Adrenal gland (tissue), 5 donors: ENCODE results near the gene UCP2.

Experiments used
- POLR2A ChIP-seq, 2 donors: fragments of 450-650 bp; IDR thresholded peaks; one replicate each; pipeline ENCODE4 v1.6.1; 2017; ENCODE audit warnings: antibody characterized with exemption in 2 of 2, mild to moderate bottlenecking in 2 of 2, moderate library complexity in 1 of 2
- TF ChIP-seq, protein P1 (sequence below), 6 experiments: fragments of 450-650 bp in 4 of 6; fragments of 200-600 bp in 2 of 6; sonication (generic) in 1 of 6; IDR thresholded peaks; 1 replicate in 5 of 6; 2 replicates in 1 of 6; pipeline versions ENCODE4 v1.5.1 to v1.8.0; 2016 to 2021; ENCODE audit warnings: antibody characterized with exemption in 6 of 6, mild to moderate bottlenecking in 2 of 6, moderate library complexity in 1 of 6
- donor health status: DM: no; HTN: no; CAD: no.

DNA sequence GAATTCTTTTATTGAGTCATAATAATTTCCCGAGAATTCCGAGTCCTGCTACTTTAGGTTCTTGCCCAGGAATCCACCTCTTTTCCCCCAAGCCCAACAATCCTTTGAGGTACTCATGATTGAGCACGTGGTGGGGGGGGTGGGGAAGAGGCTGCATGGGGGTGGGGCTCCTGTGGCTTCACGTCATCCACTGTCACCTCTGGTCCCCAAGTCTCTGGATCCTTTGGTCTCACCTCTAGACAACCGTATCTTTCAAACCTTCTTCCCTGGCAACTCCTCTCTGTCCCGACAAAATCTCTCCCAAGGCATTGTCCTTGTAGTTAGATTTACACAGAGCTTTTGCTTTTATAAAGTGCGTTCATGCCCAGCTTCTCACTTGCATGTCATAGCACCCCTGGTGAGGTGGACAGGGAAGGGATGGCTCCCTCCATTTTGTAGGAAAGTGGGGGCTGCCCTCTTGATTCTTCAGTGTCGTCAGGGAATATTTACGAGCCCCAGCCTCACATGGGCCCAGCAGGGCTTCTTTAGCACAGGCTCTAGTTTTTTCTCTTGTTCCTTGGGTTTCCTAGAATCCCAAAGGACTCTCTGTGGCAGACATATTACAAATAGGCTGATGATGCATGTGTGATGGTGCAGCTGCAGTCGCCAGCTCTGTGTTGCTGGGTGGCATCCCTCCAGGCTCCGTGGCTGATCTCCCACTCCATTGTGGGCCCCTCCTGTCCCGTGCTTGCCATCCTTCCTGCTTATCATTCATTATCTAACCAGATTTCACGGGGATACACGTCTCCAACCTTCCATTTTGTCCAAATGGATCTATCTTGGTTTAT is 17.9 kb upstream of the UCP2 start:
- TF ChIP-seq, protein P1, sequence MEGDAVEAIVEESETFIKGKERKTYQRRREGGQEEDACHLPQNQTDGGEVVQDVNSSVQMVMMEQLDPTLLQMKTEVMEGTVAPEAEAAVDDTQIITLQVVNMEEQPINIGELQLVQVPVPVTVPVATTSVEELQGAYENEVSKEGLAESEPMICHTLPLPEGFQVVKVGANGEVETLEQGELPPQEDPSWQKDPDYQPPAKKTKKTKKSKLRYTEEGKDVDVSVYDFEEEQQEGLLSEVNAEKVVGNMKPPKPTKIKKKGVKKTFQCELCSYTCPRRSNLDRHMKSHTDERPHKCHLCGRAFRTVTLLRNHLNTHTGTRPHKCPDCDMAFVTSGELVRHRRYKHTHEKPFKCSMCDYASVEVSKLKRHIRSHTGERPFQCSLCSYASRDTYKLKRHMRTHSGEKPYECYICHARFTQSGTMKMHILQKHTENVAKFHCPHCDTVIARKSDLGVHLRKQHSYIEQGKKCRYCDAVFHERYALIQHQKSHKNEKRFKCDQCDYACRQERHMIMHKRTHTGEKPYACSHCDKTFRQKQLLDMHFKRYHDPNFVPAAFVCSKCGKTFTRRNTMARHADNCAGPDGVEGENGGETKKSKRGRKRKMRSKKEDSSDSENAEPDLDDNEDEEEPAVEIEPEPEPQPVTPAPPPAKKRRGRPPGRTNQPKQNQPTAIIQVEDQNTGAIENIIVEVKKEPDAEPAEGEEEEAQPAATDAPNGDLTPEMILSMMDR (IDR thresholded peaks at IDR 0.05): no peak
- no peak for TF ChIP-seq POLR2A (IDR thresholded peaks at IDR 0.05)
